ENCODE measurements around the gene DEGS2.
A peak's percentile ranks its signal among the peaks of the same experiment; 100 is the strongest.

DNA sequence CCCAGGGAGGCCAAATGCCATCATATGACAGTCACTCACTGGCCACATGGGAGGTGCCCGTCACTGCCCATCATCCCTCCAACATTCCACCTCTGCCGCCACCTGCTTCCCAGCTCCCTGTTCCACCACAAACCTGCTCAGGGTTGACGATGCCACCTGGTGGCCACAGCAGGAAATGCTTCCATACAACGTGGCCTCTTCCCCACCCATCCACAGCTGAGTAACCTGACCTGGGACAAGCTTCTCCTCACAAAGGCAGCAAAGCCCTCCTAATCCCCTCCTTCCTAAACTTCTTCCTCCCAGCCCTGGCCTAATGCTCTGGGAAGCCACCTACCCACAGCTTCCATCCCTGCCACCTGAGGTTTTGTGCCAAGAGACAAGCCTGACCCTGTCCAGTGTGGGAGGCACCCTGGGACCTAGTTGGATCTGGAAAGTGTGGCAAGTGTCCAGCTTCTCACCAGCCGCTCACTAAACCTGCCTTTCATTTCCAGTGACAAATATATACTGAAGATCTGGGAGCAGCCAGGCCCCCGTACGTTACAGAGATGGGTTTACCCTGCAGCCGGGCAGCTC is 4.3 kb downstream of the DEGS2 start:
- TF ChIP-seq CTCF (IDR thresholded peaks at IDR 0.05) (peak in 2 of 3 experiments; percentile 48 to 57), POLR2A (IDR thresholded peaks at IDR 0.05) (no peak)

All from testis (tissue), 2 donors.